Stomach smooth muscle (tissue), 2 donors: ENCODE data around the gene ACO2.
"Not testable (repeated sequence)": the region's sequence is repeated elsewhere in the genome, so short reads cannot be mapped to it uniquely, and the experiment has no call there.

ENCODE experiments used
- H3K27ac ChIP-seq: one replicate; pipeline ENCODE4 v1.7.0; 2013; ENCODE audit warnings: mild to moderate bottlenecking, low read length, inconsistent platforms
- H3K27me3 ChIP-seq, 2 donors: one replicate each; pipeline ENCODE4 v1.7.0; 2013; ENCODE audit warnings: low read length in 2 of 2; ENCODE audit not compliant: insufficient read depth in 2 of 2, control insufficient read depth in 1 of 2
- H3K36me3 ChIP-seq, 2 donors: one replicate each; pipeline ENCODE4 v1.7.0; 2013; ENCODE audit warnings: low read length in 2 of 2; ENCODE audit not compliant: control insufficient read depth in 2 of 2, insufficient read depth in 2 of 2
- H3K4me1 ChIP-seq: one replicate; pipeline ENCODE4 v1.7.0; 2013; ENCODE audit warnings: low read length; ENCODE audit not compliant: control insufficient read depth, insufficient read depth
- H3K4me3 ChIP-seq, 2 donors: one replicate each; pipeline ENCODE4 v1.7.0; 2013; ENCODE audit warnings: low read length in 2 of 2
- H3K9ac ChIP-seq, 2 donors: one replicate each; pipeline ENCODE4 v1.7.0; 2013; ENCODE audit warnings: low read length in 2 of 2, mild to moderate bottlenecking in 1 of 2
- H3K9me3 ChIP-seq, 2 donors: one replicate each; pipeline ENCODE4 v1.7.0; 2013; ENCODE audit warnings: low read length in 2 of 2; ENCODE audit not compliant: control insufficient read depth in 2 of 2
- donor health status: healthy.
- donor health status: Pancreatic carcinoma.

The ACO2 gene

GRCh38 chr22:41468381-41469217 is at the start of gene ACO2, which contains the start of gene PHF5A:
Gene ACO2, plus strand, starts transcription at chr22:41469117. Its CDS starts 30 bp downstream, at chr22:41469147.
Gene PHF5A, minus strand, starts transcription at chr22:41468692. Its CDS starts 39 bp downstream, at chr22:41468653.
- peak within 1 kb of the TSS; percentile 98 for H3K27ac ChIP-seq
- H3K9ac ChIP-seq = peak within 1 kb of the TSS; percentile 95 to 97
- no peaks in the 10 kb centered on the region for H3K27me3 ChIP-seq
- H3K9me3 ChIP-seq = no peaks in the 10 kb centered on the region
- peaks cover 13% of the 10 kb centered on the region for H3K4me1 ChIP-seq
- H3K4me3 ChIP-seq = peak within 1 kb of the TSS; percentile 93 to 98
- peaks cover 30 to 44% of the 10 kb centered on the region in 2 donors for H3K36me3 ChIP-seq

- H3K4me3 ChIP-seq = no peak overlapping the region
- no peak overlapping the region for H3K27ac ChIP-seq
- no peaks in the 10 kb centered on the region for H3K4me1 ChIP-seq
- no peaks in the 10 kb centered on the region for H3K27me3 ChIP-seq
- peaks cover 4 to 6% of the 10 kb centered on the region in 2 donors for H3K36me3 ChIP-seq
- no peaks in the 10 kb centered on the region for H3K9me3 ChIP-seq
- no peak overlapping the region for H3K9ac ChIP-seq
Measured at GRCh38 chr22:41425660-41426365, 43.1 kb upstream of the ACO2 start.

- Histone ChIP-seq H3K9ac (no peak overlapping the region), H3K4me3 (no peak overlapping the region), H3K4me1 (peaks cover 2% of the 10 kb centered on the region), H3K36me3 (peaks cover 14 to 16% of the 10 kb centered on the region in 2 donors), H3K27me3 (no peaks in the 10 kb centered on the region), H3K9me3 (no peaks in the 10 kb centered on the region), H3K27ac (no peak overlapping the region)
Measured at GRCh38 chr22:41429232-41429950, 39.5 kb upstream of the ACO2 start.

GRCh38 chr22:41429951-41430332 is 39.0 kb upstream of the ACO2 start:
- no peak overlapping the region for H3K9ac ChIP-seq
- H3K27me3 ChIP-seq = no peaks in the 10 kb centered on the region
- H3K4me1 ChIP-seq = peaks cover 8% of the 10 kb centered on the region
- H3K27ac ChIP-seq = no peak overlapping the region
- no peak overlapping the region for H3K4me3 ChIP-seq
- H3K9me3 ChIP-seq = no peaks in the 10 kb centered on the region
- peaks cover 16 to 19% of the 10 kb centered on the region in 2 donors for H3K36me3 ChIP-seq

- Histone ChIP-seq H3K27ac (no peak overlapping the region), H3K4me1 (peaks cover 19% of the 10 kb centered on the region), H3K36me3 (peaks cover 27 to 32% of the 10 kb centered on the region in 2 donors)
Measured at GRCh38 chr22:41431656-41432055, 37.3 kb upstream of the ACO2 start.

GRCh38 chr22:41433480-41433879 is 35.4 kb upstream of the ACO2 start:
- H3K27me3 ChIP-seq, H3K9ac ChIP-seq, H3K9me3 ChIP-seq, H3K27ac ChIP-seq, H3K4me3 ChIP-seq: not testable (repeated sequence)
- peaks cover 34 to 36% of the 10 kb centered on the region in 2 donors for H3K36me3 ChIP-seq
- peaks cover 20% of the 10 kb centered on the region for H3K4me1 ChIP-seq

More at GRCh38 chr22:41431656-41432055, 37.3 kb upstream of the ACO2 start:
- no peak overlapping the region for H3K4me3 ChIP-seq
- no peaks in the 10 kb centered on the region for H3K27me3 ChIP-seq
- no peaks in the 10 kb centered on the region for H3K9me3 ChIP-seq
- H3K9ac ChIP-seq = no peak overlapping the region

- Histone ChIP-seq H3K4me1 (peaks cover 26% of the 10 kb centered on the region), H3K36me3 (peaks cover 34 to 38% of the 10 kb centered on the region in 2 donors), H3K27ac (peak overlapping the region; percentile 46)
- H3K9ac ChIP-seq, H3K9me3 ChIP-seq, H3K4me3 ChIP-seq, H3K27me3 ChIP-seq: not testable (repeated sequence)
Measured at GRCh38 chr22:41434361-41435003, 34.4 kb upstream of the ACO2 start.

GRCh38 chr22:41435560-41435959 is 33.4 kb upstream of the ACO2 start:
- no peaks in the 10 kb centered on the region for H3K9me3 ChIP-seq
- peak overlapping the region in 1 of 2 donors; percentile 38 for H3K9ac ChIP-seq
- H3K27me3 ChIP-seq = no peaks in the 10 kb centered on the region
- peaks cover 34 to 39% of the 10 kb centered on the region in 2 donors for H3K36me3 ChIP-seq
- no peak overlapping the region for H3K4me3 ChIP-seq
- peaks cover 26% of the 10 kb centered on the region for H3K4me1 ChIP-seq
- peak overlapping the region; percentile 46 for H3K27ac ChIP-seq

GRCh38 chr22:41436322-41437113 is 32.4 kb upstream of the ACO2 start:
- Histone ChIP-seq H3K4me3 (peak overlapping the region in 1 of 2 donors; percentile 3), H3K4me1 (peaks cover 26% of the 10 kb centered on the region), H3K27me3 (no peaks in the 10 kb centered on the region), H3K9me3 (no peaks in the 10 kb centered on the region), H3K27ac (no peak overlapping the region), H3K36me3 (peaks cover 31 to 37% of the 10 kb centered on the region in 2 donors), H3K9ac (no peak overlapping the region)
